GM19324 (cell line): Measurements from ENCODE around the gene MAB21L4.

ENCODE experiments used
- ATAC-seq: cut with Tn5 transposase; IDR thresholded peaks from one replicate; pipeline ENCODE4 v1.9.1; 2021; ENCODE audit warnings: mild to moderate bottlenecking, moderate library complexity; ENCODE audit not compliant: unreplicated experiment, low FRiP score

The MAB21L4 gene

GRCh38 chr2:240898108-240898730, 2.3 kb upstream of the MAB21L4 start:
- no peak for ATAC-seq

GRCh38 chr2:240896871-240897692, 1.1 kb upstream of the MAB21L4 start:
- ATAC-seq: no peak

GRCh38 chr2:240896394-240896793, 438 bp upstream of the MAB21L4 start:
- no peak for ATAC-seq

- no peak for ATAC-seq
Observed at GRCh38 chr2:240894836-240895558, 959 bp downstream of the MAB21L4 start.

GRCh38 chr2:240894006-240894405, 1.9 kb downstream of the MAB21L4 start:
- no peak for ATAC-seq

GRCh38 chr2:240893363-240893844, 2.6 kb downstream of the MAB21L4 start:
- ATAC-seq: no peak

GRCh38 chr2:240892925-240893324, 3.0 kb downstream of the MAB21L4 start:
- no peak for ATAC-seq

GRCh38 chr2:240892356-240892755, 3.6 kb downstream of the MAB21L4 start:
- no peak for ATAC-seq

- ATAC-seq: no peak
Observed at GRCh38 chr2:240891492-240892340, 4.2 kb downstream of the MAB21L4 start.

- no peak for ATAC-seq
Observed at GRCh38 chr2:240890691-240891090, 5.3 kb downstream of the MAB21L4 start.

- ATAC-seq: no peak
Observed at GRCh38 chr2:240889601-240890560, 6.1 kb downstream of the MAB21L4 start.

- no peak for ATAC-seq
Observed at GRCh38 chr2:240888890-240889573, 6.9 kb downstream of the MAB21L4 start.

GRCh38 chr2:240888130-240888889, 7.6 kb downstream of the MAB21L4 start:
- ATAC-seq: no peak

GRCh38 chr2:240887631-240888030, 8.3 kb downstream of the MAB21L4 start:
- ATAC-seq: no peak

GRCh38 chr2:240886678-240887609, 9.0 kb downstream of the MAB21L4 start:
- no peak for ATAC-seq

- ATAC-seq: no peak
Observed at GRCh38 chr2:240886023-240886565, 9.9 kb downstream of the MAB21L4 start.

- no peak for ATAC-seq
Observed at GRCh38 chr2:240885566-240885965, 10.4 kb downstream of the MAB21L4 start.
